Testis (tissue), 3 donors: ENCODE measurements around the gene CSTF3. TPM values are rescaled to one million over a fixed set of nuclear protein-coding genes. Genes with fewer than 3 reads are reported as not detected.

ENCODE experiments used
- DNase-seq: peaks from one replicate; pipeline ENCODE4 v3.0.0-alpha.2; 2019
- H3K27ac ChIP-seq, 2 donors: fragments of 200-600 bp; sonication (generic); one replicate each; pipeline ENCODE4 v1.5.1; 2019
- H3K27me3 ChIP-seq: fragments of 200-600 bp; sonication (generic); one replicate; pipeline ENCODE4 v1.5.1; 2019
- H3K36me3 ChIP-seq: fragments of 200-600 bp; sonication (generic); one replicate; pipeline ENCODE4 v1.5.1; 2017; ENCODE audit warnings: low read depth; ENCODE audit errors: missing control alignments
- H3K4me1 ChIP-seq: fragments of 200-600 bp; sonication (generic); one replicate; pipeline ENCODE4 v1.5.1; 2019
- H3K4me3 ChIP-seq, 2 donors: fragments of 200-600 bp; sonication (generic); one replicate each; pipeline ENCODE4 v1.5.1; 2017 to 2019
- H3K9me3 ChIP-seq: fragments of 200-600 bp; sonication (generic); one replicate; pipeline ENCODE4 v1.5.1; 2017
- CTCF ChIP-seq, 3 experiments: fragments of 450-650 bp in 2 of 3; fragments of 200-600 bp in 1 of 3; sonication (generic) in 1 of 3; IDR thresholded peaks; one replicate each; pipeline ENCODE4 v1.5.1; 2016 to 2019; ENCODE audit warnings: antibody characterized with exemption in 3 of 3, mild to moderate bottlenecking in 2 of 3, moderate library complexity in 1 of 3
- POLR2A ChIP-seq: fragments of 450-650 bp; IDR thresholded peaks from one replicate; pipeline ENCODE4 v1.6.1; 2017; ENCODE audit warnings: antibody characterized with exemption, mild to moderate bottlenecking, moderate library complexity
- WGBS, 2 donors: methylation state at CpG; one replicate each; pipeline ENCODE4 v1.1.5; 2018; 5-methylcytosine and 5-hydroxymethylcytosine counted together
- intact Hi-C: fragments of 100-400 bp; cut with DNase I; formaldehyde crosslinking; loops from one replicate; pipeline ENCODE4 v1.15.1; 2023; ENCODE audit warnings: low total_unique reads
- polyA plus RNA-seq: library from polyadenylated mRNA; stranded (reverse); fragments of 350-450 nt; fragmentation: Illumina TruSeq; extraction: RNeasy Lipid Tissue Mini Kit (QIAGEN cat#74804); gene quantifications from one replicate; pipeline ENCODE4 v1.2.3, GENCODE V29; 2014; ENCODE audit warnings: low read depth, low replicate concordance; ENCODE audit not compliant: insufficient read depth
- total RNA-seq, 2 donors: library from RNA; depleted of rRNA; stranded (reverse); fragments of >200 nt; gene quantifications; one replicate each; pipeline ENCODE4 v1.2.3, GENCODE V29; 2016

The CSTF3 gene
- total and polyA plus RNA-seq, 3 donors from 2014 or later = 31.0 to 46.6 (median 46.4) TPM

DNA sequence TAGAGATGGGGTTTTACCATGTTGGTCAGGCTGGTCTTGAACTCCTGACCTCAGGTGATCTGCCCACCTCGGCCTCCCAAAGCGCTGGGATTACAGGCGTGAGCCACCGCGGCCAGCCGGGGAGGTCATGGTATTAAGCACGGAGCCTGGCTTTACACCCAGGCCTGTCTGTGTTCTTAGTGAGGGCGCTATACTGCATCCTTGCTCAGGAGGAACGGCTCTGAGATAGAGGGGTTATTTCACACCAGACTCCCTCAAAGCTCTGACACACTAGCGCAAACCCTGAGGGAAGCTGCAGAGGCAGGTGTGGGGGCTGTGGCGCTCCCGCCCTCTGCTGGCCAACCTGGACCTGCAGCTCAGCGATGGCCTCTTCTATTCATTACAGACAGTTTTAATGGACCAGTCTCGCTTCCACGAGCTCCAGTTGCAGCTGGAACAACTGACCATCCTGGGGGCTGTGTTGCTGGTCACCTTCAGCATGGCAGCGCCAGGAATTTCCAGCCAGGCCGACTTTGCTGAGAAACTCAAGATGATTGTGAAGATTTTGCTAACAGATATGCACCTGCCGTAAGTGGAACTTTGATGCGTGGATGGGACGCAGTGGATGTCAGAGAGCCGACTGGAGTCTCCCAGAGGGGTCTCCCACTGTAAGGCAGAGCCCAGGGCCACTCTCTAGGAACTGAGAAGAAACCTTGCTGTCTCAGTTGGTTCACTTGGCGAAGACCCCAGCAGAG, 95.7 kb downstream of the CSTF3 start:
- Histone ChIP-seq H3K4me3 (no peak overlapping the region), H3K27me3 (no peaks in the 10 kb centered on the region), H3K36me3 (no peaks in the 10 kb centered on the region), H3K27ac (no peak overlapping the region), H3K4me1 (no peaks in the 10 kb centered on the region), H3K9me3 (no peaks in the 10 kb centered on the region)
- peak; percentile 74 for DNase-seq
- TF ChIP-seq POLR2A = no peak
- TF ChIP-seq CTCF (IDR thresholded peaks at IDR 0.05) = peak; percentile 68 to 75 (median 71)
- WGBS, 2 donors = 60 to 76% methylated on average over 11 to 22 of the region's 22 CpGs
- intact Hi-C loops = loop anchor here (10.0 kb wide), 1 partner anchor 111 kb away; no protein-coding TSS in a partner anchor

- DNase-seq = no peak
- no peak overlapping the region for H3K4me3 ChIP-seq
- no peaks in the 10 kb centered on the region for H3K27me3 ChIP-seq
- intact Hi-C loops = loop anchor here (10.0 kb wide), 1 partner anchor 110 kb away; no protein-coding TSS in a partner anchor
- no peaks in the 10 kb centered on the region for H3K36me3 ChIP-seq
- no peak for TF ChIP-seq POLR2A
- no peaks in the 10 kb centered on the region for H3K9me3 ChIP-seq
- no peak overlapping the region for H3K27ac ChIP-seq
- WGBS, 2 donors = 90% methylated on average over 2 to 5 of the region's 5 CpGs
- no peaks in the 10 kb centered on the region for H3K4me1 ChIP-seq
Measured at GRCh38 chr11:33064866-33065265, 96.4 kb downstream of the CSTF3 start.

DNA sequence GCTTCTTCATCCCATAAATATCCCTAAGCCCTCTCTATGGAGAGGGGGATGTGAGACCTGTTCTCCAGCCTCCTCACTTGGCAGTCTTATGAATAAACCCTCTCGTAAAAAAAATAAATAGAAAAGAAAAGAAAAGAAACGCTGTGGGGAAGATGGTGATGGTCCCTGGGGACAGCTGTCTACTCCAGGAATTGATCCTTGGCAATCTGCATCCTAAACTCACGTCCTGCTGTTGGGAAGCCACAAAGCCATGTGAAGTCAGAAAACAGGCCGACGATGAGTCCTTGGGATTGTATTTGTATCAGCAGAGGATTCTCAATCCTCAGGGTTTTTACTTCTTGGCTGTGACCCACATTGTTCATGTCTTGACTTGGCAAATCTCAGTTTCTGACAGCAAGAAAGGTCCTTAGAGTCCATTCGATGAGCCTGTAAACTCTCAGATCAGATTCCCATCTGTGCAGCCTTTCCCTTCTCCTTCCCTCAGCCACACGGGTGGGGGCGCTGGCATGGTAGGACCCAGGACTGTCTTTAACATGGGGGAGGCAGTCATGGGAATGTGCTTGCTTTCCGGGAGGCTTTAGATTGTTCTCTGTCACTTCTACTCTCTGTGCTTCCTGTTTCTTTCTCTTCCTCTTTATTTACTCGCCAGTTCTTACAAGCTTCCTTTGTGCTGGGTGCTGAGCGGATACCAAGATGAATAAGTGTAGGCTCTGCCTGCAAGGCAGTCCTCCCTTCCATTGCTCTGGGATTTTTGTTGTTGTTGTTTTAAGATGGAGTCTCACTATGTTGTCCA, 97.1 kb downstream of the CSTF3 start:
- DNase-seq = no peak
- no peaks in the 10 kb centered on the region for H3K4me1 ChIP-seq
- WGBS, 2 donors = 57% methylated on average over 11 of the region's 11 CpGs
- H3K27me3 ChIP-seq = no peaks in the 10 kb centered on the region
- no peak overlapping the region for H3K4me3 ChIP-seq
- TF ChIP-seq POLR2A = no peak
- TF ChIP-seq CTCF (IDR thresholded peaks at IDR 0.05) = no peak
- H3K36me3 ChIP-seq = no peaks in the 10 kb centered on the region
- H3K27ac ChIP-seq = no peak overlapping the region
- intact Hi-C loops = loop anchor here (10.0 kb wide), 1 partner anchor 109 kb away; no protein-coding TSS in a partner anchor
- no peaks in the 10 kb centered on the region for H3K9me3 ChIP-seq

DNA sequence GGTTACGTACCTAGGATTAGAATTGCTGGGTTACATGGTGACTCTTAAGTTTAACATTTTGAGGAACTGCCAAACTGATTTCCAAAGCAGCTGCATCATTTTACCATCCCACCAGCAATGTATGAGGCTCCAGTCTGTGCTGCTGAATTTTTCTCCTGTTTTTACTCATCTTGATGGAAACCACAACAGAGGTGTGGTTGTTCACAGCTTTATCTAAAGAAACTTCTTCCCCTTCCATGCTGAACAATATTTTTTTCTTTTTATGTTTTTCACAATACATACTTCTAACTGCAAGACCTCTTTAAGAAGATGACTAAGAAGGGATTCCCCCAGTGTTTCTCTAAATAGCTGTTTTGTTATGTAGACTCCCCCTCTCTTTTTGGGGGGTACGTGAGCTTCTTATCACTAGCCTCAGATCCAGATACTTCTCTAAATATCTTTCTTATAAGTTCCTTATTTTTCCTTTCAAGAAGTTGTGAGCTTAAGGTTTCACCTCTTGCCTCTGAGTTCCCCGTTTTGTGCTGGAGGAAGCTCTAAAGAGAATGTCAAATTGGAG, 97.9 kb downstream of the CSTF3 start:
- DNase-seq = no peak
- no peaks in the 10 kb centered on the region for H3K9me3 ChIP-seq
- no peak overlapping the region for H3K4me3 ChIP-seq
- H3K27me3 ChIP-seq = no peaks in the 10 kb centered on the region
- 62 to 70% methylated on average over 3 of the region's 3 CpGs for WGBS, 2 donors
- TF ChIP-seq CTCF (IDR thresholded peaks at IDR 0.05) (no peak), POLR2A (no peak)
- intact Hi-C loops = loop anchor here (10.0 kb wide), 1 partner anchor 109 kb away; no protein-coding TSS in a partner anchor
- H3K4me1 ChIP-seq = no peaks in the 10 kb centered on the region
- H3K27ac ChIP-seq = no peak overlapping the region
- H3K36me3 ChIP-seq = no peaks in the 10 kb centered on the region

- no peak for DNase-seq
- Histone ChIP-seq H3K4me1 (no peaks in the 10 kb centered on the region), H3K27ac (no peak overlapping the region), H3K36me3 (no peaks in the 10 kb centered on the region), H3K9me3 (no peaks in the 10 kb centered on the region), H3K4me3 (no peak overlapping the region), H3K27me3 (no peaks in the 10 kb centered on the region)
- TF ChIP-seq POLR2A = no peak
- no peak for TF ChIP-seq CTCF (IDR thresholded peaks at IDR 0.05)
- 86 to 94% methylated on average over 5 of the region's 5 CpGs for WGBS, 2 donors
- intact Hi-C loops = loop anchor here (10.0 kb wide), 1 partner anchor 107 kb away; no protein-coding TSS in a partner anchor
Measured at GRCh38 chr11:33062137-33062536, 99.1 kb downstream of the CSTF3 start.
